GM12873 (cell line): ENCODE data around the gene CST1.
"Not testable (repeated sequence)": the region's sequence is repeated elsewhere in the genome, so short reads cannot be mapped to it uniquely, and the experiment has no call there.

Experiments used
- CTCF ChIP-seq: IDR thresholded peaks from 2 replicates; pipeline ENCODE4 v1.5.1; 2012; ENCODE audit warnings: low read depth, mild to moderate bottlenecking, moderate library complexity, low read length, control low read depth; ENCODE audit not compliant: insufficient read depth; ENCODE audit errors: missing control alignments

Gene CST1

DNA sequence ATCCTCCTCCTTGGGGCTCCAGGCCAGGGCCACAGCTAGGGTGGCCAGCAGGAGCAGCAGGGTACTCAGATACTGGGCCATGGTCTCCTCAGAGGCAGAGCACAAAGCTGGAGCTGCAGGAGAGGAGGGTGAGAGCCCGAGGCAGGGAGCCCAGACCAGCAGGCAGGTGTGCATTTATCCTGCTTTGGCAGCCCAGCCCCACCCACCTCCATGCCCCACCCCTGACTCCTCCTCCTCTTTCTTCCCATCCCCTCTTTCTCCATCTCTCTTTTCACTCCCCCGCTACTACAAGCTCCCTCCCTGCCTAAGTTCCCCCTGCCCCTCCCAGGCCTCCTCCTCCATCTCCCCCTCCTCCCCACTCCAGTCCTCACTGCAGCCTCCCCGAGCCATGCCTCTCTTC, at the start of gene CST1:
CST1 (minus strand) TSS at position 150 of the 400 bp plus-strand sequence; CDS start at position 81, 69 bp downstream.
- TF ChIP-seq CTCF = not testable (repeated sequence)

DNA sequence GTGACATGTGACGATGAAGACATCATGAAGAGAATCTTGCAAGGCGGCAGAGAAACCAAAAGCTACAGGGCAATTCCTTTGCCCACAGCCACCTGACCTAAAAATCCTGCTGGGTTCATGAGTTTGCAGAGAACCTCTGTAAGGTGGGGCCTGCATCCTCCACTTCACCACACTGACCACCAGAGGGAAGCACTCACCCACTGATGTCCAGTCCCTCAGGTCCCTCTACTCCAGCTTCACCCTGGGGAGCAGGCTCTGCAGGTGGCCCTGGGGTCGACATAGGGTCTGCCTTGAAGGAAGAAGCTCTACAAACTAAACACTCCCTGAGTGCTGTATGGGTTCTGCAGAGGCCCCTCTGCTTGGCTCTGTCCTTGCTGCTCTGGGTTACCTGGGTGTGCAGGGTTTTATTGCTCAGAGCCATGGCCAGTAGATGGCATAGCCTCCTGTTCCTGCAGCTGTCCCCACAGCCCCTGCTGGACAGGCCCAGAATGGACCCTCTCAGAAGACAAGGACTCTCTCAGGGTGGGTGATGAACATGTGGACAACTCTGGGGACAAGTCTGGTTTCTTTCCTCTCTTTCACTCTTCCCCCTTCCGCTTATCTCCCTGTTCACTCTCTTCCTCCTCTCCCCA, 48.6 kb upstream of the CST1 start:
- peak; percentile 70 for TF ChIP-seq CTCF

DNA sequence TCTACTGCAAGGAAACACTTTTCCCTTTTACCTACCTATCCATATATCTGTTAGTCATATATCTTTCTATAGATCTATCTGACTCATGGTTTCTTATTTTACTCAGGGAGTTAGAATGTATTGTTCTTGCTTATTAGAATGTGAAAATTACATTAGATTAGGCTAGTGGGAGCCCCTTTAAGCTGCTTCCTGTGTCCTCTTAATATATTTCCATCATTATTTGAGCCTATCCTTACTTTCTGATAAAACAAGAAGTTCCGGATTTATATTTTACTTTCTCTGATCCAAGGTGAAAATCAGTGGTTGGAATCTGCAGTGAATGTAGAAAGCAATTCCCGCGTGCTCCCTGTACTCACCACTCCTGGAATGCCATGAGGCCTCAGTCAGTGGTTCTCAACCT, 44.8 kb upstream of the CST1 start:
- TF ChIP-seq CTCF = no peak

DNA sequence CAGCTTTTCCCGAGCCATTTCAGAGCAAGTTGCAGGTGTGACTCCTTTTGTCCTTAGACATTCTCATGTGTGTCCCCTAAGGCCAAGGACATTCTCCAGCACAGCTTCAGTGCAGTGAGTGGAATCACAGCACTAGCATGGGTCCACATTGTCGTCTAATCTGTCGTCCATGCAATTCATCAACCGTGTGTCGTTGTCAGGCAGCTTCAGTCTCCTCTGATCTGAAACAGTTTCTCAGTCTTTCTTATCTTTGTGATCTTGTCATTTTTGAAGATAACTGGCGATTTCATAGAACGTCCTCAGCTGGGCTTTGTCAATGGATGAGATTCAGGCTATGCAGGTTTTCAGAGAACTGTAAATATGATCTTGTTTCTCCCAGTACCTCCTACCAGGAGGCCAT, 44.1 kb upstream of the CST1 start:
- no peak for TF ChIP-seq CTCF

DNA sequence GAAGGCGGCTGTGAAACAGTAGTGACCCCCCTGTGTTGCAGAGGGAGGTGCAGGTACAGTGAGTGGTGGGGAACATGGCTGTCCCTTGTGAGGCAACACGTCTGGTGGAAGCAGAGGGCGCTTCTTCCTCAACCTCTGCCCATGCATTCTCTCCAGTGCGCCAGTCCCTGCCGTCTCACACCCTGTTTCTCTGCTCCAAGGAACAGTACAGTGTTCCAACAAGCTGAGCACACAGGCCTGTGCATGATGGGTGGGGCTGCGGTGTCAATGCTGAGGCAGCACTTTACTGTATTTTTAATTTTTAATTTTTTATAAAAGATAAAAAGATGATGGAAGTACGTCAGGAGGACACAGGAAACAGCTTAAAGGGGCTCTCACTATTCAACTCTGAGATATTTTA, 43.3 kb upstream of the CST1 start:
- no peak for TF ChIP-seq CTCF

- no peak for TF ChIP-seq CTCF
Observed at GRCh38 chr20:23783447-23783846, 32.7 kb upstream of the CST1 start.

GRCh38 chr20:23782366-23782983, 31.7 kb upstream of the CST1 start:
- peak; percentile 78 for TF ChIP-seq CTCF
